RWPE2 (cell line): ENCODE measurements around the gene THSD4.

Experiments used
- ATAC-seq: fragments of 200-7000 bp; cut with Tn5 transposase; 3 replicates; pipeline ENCODE4 v1.9.1; 2021; ENCODE audit warnings: low read depth
- DNase-seq: peaks from one replicate; pipeline ENCODE4 v3.0.0-alpha.2; 2020; ENCODE audit warnings: low spot score
- H3K27ac ChIP-seq: fragments of 450-650 bp; 2 replicates; pipeline ENCODE4 v1.5.1; 2017; ENCODE audit warnings: mild to moderate bottlenecking; ENCODE audit not compliant: poor library complexity, severe bottlenecking
- H3K27me3 ChIP-seq: fragments of 250-450 bp; sonication (Bioruptor Pico); 2 replicates; pipeline ENCODE4 v1.5.1; 2021; ENCODE audit warnings: mild to moderate bottlenecking, moderate library complexity; ENCODE audit not compliant: insufficient read depth, poor library complexity, severe bottlenecking
- H3K36me3 ChIP-seq: fragments of 250-450 bp; sonication (Bioruptor Pico); 2 replicates; pipeline ENCODE4 v1.5.1; 2020; ENCODE audit warnings: low read depth, mild to moderate bottlenecking, moderate library complexity
- H3K4me1 ChIP-seq: fragments of 250-450 bp; sonication (Bioruptor Pico); 2 replicates; pipeline ENCODE4 v1.5.1; 2021; ENCODE audit warnings: mild to moderate bottlenecking, moderate library complexity; ENCODE audit not compliant: insufficient read depth, poor library complexity, severe bottlenecking
- H3K4me3 ChIP-seq: fragments of 250-450 bp; sonication (Bioruptor Pico); 2 replicates; pipeline ENCODE4 v1.5.1; 2021; ENCODE audit warnings: mild to moderate bottlenecking, moderate library complexity; ENCODE audit not compliant: severe bottlenecking
- H3K9me3 ChIP-seq: fragments of 250-450 bp; sonication (Bioruptor Pico); 2 replicates; pipeline ENCODE4 v1.5.1; 2021; ENCODE audit warnings: mild to moderate bottlenecking, moderate library complexity; ENCODE audit not compliant: severe bottlenecking
- CTCF ChIP-seq: fragments of 450-650 bp; IDR thresholded peaks from one replicate; pipeline ENCODE4 v1.5.1; 2017; ENCODE audit warnings: mild to moderate bottlenecking, moderate library complexity; ENCODE audit not compliant: poor library complexity, severe bottlenecking

The THSD4 gene

GRCh38 chr15:71813723-71814470 is 698.6 kb downstream of the THSD4 start:
- H3K36me3 ChIP-seq: no peaks in the 10 kb centered on the region
- ATAC-seq (no peak), DNase-seq (no peak)

GRCh38 chr15:71815301-71815700 is 700.0 kb downstream of the THSD4 start:
- no peaks in the 10 kb centered on the region for H3K27me3 ChIP-seq
- ATAC-seq (no peak), DNase-seq (no peak)
- no peaks in the 10 kb centered on the region for H3K9me3 ChIP-seq
- H3K27ac ChIP-seq: no peak overlapping the region
- H3K4me1 ChIP-seq: no peaks in the 10 kb centered on the region
- H3K36me3 ChIP-seq: no peaks in the 10 kb centered on the region
- H3K4me3 ChIP-seq: no peak overlapping the region
- no peak for TF ChIP-seq CTCF

More at GRCh38 chr15:71813723-71814470, 698.6 kb downstream of the THSD4 start:
- H3K9me3 ChIP-seq: no peaks in the 10 kb centered on the region
- no peaks in the 10 kb centered on the region for H3K4me1 ChIP-seq
- H3K4me3 ChIP-seq: no peak overlapping the region
- no peak overlapping the region for H3K27ac ChIP-seq
- no peaks in the 10 kb centered on the region for H3K27me3 ChIP-seq
- no peak for TF ChIP-seq CTCF

GRCh38 chr15:71817351-71817750 is 702.1 kb downstream of the THSD4 start:
- no peak for TF ChIP-seq CTCF
- Histone ChIP-seq H3K36me3 (peaks cover 4% of the 10 kb centered on the region), H3K4me1 (no peaks in the 10 kb centered on the region), H3K27ac (no peak overlapping the region), H3K4me3 (no peak overlapping the region), H3K27me3 (no peaks in the 10 kb centered on the region), H3K9me3 (peaks cover 3% of the 10 kb centered on the region)
- ATAC-seq (no peak), DNase-seq (no peak)

- no peak overlapping the region for H3K27ac ChIP-seq
- no peak for TF ChIP-seq CTCF
- H3K36me3 ChIP-seq: peaks cover 21% of the 10 kb centered on the region
- H3K9me3 ChIP-seq: peaks cover 3% of the 10 kb centered on the region
- H3K27me3 ChIP-seq: no peaks in the 10 kb centered on the region
- no peaks in the 10 kb centered on the region for H3K4me1 ChIP-seq
- H3K4me3 ChIP-seq: no peak overlapping the region
- ATAC-seq: no peak
- no peak for DNase-seq
These were observed 704.9 kb downstream of the THSD4 start for GRCh38 chr15:71820127-71820526.

GRCh38 chr15:71821547-71822129 is 706.4 kb downstream of the THSD4 start:
- H3K4me3 ChIP-seq: no peak overlapping the region
- peaks cover 3% of the 10 kb centered on the region for H3K9me3 ChIP-seq
- no peak for DNase-seq
- H3K36me3 ChIP-seq: peaks cover 27% of the 10 kb centered on the region
- H3K27me3 ChIP-seq: no peaks in the 10 kb centered on the region
- no peaks in the 10 kb centered on the region for H3K4me1 ChIP-seq
- no peak for TF ChIP-seq CTCF
- H3K27ac ChIP-seq: no peak overlapping the region
- no peak for ATAC-seq
